ENCODE results near the gene ZFAND2A.
"Not testable (repeated sequence)": the region's sequence is repeated elsewhere in the genome, so short reads cannot be mapped to it uniquely, and the experiment has no call there.

The ZFAND2A gene, protein sequence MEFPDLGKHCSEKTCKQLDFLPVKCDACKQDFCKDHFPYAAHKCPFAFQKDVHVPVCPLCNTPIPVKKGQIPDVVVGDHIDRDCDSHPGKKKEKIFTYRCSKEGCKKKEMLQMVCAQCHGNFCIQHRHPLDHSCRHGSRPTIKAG

DNA sequence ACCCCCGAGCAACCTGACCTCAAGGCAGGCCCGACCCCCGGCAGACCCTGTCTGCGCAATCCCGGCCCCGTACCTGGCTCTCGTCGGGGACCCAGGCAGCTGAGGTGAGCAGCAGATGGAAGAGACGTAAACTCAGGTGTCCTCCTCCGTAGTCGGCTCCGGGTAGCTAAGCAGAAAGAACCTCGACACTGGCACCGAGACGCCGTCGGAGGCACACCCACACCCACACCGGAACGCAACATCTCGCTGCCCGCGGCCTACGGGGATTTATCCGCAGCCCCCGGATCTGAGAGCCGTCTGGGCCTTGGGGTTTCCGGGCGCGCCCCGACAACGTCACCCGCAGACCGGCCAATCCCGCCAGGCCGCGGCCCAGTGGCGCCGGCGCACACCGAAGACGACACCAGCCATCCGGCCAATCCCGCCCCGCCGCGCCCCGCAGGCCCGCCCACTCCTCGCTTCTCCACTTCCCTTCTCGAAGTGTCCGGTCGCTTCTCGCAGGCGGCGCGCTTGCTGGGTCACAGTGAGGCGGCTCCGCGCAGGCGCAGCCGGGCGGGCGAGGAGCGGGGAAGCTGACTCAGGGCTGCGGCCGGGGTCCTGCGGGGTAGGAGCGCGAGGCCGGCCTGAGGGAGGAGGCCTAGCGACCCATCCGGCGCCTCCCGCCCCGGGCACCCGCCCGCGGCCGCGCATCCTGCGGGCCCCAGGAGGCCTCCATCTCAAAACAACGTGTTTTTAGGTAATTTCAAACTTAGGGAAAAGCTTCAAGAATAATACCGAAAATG lies at the start of gene ZFAND2A:
Gene ZFAND2A, minus strand, starts transcription at position 306 of the 779 bp plus-strand sequence. CDS start 1,984 bp downstream, outside the sequence.
- peaks cover 32% of the 10 kb centered on the region for H3K4me1 ChIP-seq (ENCODE audit: control insufficient read depth, insufficient read depth, low read length)
- H3K9ac ChIP-seq (ENCODE audit: low read length), result peak within 1 kb of the TSS; percentile 97
- H3K36me3 ChIP-seq (ENCODE audit: control insufficient read depth, insufficient read depth, low read length), result peaks cover 4% of the 10 kb centered on the region
- peak within 1 kb of the TSS; percentile 85 for H3K4me3 ChIP-seq (ENCODE audit: low read length)
- no peaks in the 10 kb centered on the region for H3K9me3 ChIP-seq (ENCODE audit: control insufficient read depth, low read length)
- no peaks in the 10 kb centered on the region for H3K27me3 ChIP-seq (ENCODE audit: control insufficient read depth, insufficient read depth, low read length)

DNA sequence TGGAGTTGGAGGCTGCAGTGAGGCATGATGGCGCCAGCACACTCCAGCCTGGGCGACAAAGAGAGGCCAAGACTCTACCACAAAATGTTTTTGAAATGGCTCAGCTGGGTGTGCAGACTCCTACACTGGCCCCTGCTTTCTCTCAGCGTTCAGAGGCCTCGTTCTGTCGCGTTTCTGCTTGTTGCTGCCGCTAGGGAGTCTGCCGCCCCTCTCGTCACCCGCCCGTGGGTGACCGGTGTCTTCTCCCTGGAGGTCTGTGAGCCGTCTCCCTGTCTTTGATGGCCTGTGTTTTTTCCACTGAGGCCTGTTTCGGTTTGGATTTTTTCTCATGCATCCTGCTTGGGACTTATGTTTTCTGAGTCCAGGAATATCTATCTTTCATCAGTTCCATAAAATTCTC lies 49.1 kb upstream of the ZFAND2A start:
- H3K27me3 ChIP-seq (ENCODE audit: control insufficient read depth, insufficient read depth, low read length), result peaks cover 28% of the 10 kb centered on the region
- H3K36me3 ChIP-seq (ENCODE audit: control insufficient read depth, insufficient read depth, low read length), result no peaks in the 10 kb centered on the region

DNA sequence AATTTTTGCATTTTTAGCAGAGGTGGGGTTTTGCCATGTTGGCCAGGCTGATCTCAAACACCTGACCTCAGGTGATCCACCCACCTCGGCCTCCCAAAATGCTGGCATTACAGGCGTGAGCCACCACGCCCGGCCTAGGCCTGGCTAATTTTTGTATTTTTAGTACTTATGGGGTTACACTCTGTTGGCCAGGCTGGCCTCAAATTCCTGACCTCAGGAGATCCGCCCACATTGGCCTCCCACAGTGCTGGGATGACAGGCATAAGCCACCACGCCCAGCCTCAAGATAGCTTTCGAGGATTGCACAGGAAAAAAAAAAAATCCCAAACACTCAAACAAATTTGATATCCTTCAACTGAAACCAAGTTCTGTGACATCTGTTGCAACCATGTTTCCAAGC lies 45.7 kb upstream of the ZFAND2A start:
- not testable (repeated sequence) for H3K4me1 ChIP-seq (ENCODE audit: control insufficient read depth, insufficient read depth, low read length); H3K4me3 ChIP-seq (ENCODE audit: low read length); H3K36me3 ChIP-seq (ENCODE audit: control insufficient read depth, insufficient read depth, low read length); H3K9me3 ChIP-seq (ENCODE audit: control insufficient read depth, low read length); H3K9ac ChIP-seq (ENCODE audit: low read length)
- H3K27me3 ChIP-seq (ENCODE audit: control insufficient read depth, insufficient read depth, low read length), result peaks cover 24% of the 10 kb centered on the region

More for the DNA sequence above, 49.1 kb upstream of the ZFAND2A start:
- Histone ChIP-seq H3K9me3 (ENCODE audit: control insufficient read depth, low read length) (no peaks in the 10 kb centered on the region), H3K4me3 (ENCODE audit: low read length) (no peak overlapping the region), H3K4me1 (ENCODE audit: control insufficient read depth, insufficient read depth, low read length) (no peaks in the 10 kb centered on the region), H3K9ac (ENCODE audit: low read length) (no peak overlapping the region)

DNA sequence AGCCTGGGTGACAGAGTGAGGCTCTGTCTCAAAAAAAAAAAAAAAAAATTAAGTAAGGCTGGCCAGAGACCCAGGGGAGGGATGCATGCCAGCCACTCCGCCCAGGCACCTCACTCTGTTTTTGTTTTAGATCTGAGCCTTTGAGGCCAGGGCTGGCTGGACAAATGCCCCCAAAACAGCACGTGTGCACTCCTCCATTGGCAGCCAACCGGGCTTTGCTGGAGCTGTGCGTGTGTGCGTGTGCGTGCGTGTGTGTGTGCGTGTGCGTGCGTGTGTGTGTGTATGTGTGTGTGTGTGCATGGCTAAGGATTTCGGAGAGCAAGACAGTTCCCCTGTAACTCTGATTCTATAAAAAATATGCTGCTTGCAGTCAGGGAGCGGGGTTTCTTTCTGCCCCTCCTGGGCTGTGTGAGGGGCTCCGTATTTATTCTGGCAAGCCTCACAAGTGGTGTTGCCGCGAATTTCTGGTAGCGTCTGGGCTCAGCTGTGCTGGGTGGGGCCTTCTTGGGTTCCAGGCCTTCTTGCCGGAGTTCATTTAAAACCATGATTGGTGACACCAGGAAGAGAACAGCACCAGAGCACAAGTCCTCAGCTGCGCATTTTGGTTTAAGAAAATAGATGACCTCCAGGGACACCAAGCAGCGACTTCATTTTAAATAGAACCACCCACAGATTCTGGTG lies 44.6 kb upstream of the ZFAND2A start:
- Histone ChIP-seq H3K36me3 (ENCODE audit: control insufficient read depth, insufficient read depth, low read length) (no peaks in the 10 kb centered on the region), H3K9ac (ENCODE audit: low read length) (no peak overlapping the region), H3K27me3 (ENCODE audit: control insufficient read depth, insufficient read depth, low read length) (peaks cover 16% of the 10 kb centered on the region), H3K4me1 (ENCODE audit: control insufficient read depth, insufficient read depth, low read length) (no peaks in the 10 kb centered on the region), H3K9me3 (ENCODE audit: control insufficient read depth, low read length) (no peaks in the 10 kb centered on the region), H3K4me3 (ENCODE audit: low read length) (no peak overlapping the region)

DNA sequence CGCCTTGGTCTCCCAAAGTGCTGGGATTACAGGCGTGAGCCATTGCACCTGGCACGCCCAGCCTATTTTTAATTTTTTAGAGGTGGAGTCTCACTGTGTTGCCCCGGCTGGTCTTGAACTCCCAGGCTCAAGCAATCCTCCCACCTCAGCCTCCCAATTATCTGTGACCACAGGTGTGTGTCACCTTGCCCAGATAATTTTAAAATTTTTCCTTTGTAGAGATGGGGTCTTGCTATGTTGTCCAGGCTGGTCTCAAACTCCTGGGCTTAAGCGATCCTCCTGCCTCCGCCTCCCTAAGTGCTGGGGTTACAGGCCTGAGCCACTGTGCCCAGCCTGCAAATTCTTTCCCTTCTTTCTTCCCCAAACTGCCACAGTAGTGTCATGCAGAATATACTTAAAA lies 42.9 kb upstream of the ZFAND2A start:
- not testable (repeated sequence) for H3K36me3 ChIP-seq (ENCODE audit: control insufficient read depth, insufficient read depth, low read length); H3K27me3 ChIP-seq (ENCODE audit: control insufficient read depth, insufficient read depth, low read length); H3K9me3 ChIP-seq (ENCODE audit: control insufficient read depth, low read length)

DNA sequence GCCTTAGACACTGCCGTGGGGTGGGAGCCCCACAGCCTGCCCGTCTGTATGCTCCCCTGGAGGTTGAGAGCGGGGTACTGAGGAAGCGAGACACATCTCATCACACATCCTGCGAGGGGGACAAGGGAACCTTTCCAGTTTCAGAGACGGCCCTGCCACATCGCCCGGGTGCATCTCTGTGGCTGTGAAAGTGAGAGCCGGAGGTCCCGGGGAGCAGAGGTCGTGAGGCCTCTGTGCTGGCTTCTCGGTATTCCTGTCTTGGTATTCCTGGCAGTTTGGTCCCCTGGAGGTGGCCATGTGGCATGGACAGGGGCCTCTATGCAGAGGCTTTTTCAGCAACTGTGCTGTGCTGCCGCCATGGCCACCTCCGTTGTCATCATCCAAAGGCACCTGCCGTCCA lies 41.9 kb upstream of the ZFAND2A start:
- H3K36me3 ChIP-seq (ENCODE audit: control insufficient read depth, insufficient read depth, low read length), result no peaks in the 10 kb centered on the region
- H3K9ac ChIP-seq (ENCODE audit: low read length), result no peak overlapping the region
- no peaks in the 10 kb centered on the region for H3K4me1 ChIP-seq (ENCODE audit: control insufficient read depth, insufficient read depth, low read length)
- peaks cover 9% of the 10 kb centered on the region for H3K27me3 ChIP-seq (ENCODE audit: control insufficient read depth, insufficient read depth, low read length)
- no peak overlapping the region for H3K4me3 ChIP-seq (ENCODE audit: low read length)
- no peaks in the 10 kb centered on the region for H3K9me3 ChIP-seq (ENCODE audit: control insufficient read depth, low read length)

More for the DNA sequence above, 42.9 kb upstream of the ZFAND2A start:
- not testable (repeated sequence) for H3K4me1 ChIP-seq (ENCODE audit: control insufficient read depth, insufficient read depth, low read length); H3K4me3 ChIP-seq (ENCODE audit: low read length); H3K9ac ChIP-seq (ENCODE audit: low read length)

DNA sequence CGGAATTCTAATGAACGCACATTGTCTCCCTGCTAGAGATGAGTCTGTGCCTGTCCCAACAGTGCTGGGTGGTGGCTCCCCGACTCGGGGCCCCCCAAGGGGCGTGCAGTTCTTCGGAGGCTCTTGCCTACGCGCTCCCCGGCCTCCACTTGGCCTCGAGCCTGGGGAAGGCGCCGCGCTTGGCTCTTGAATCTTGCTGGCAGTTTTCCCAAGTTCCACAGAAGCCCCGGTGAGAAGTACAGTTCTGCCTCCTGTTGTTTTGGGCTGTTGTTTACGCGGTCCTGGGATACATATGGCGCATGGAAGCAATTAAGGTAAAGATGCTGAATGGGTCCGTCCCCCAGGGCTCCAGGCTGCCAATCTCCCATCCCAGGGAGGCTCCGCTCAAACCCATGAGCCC lies 40.0 kb upstream of the ZFAND2A start:
- H3K9ac ChIP-seq (ENCODE audit: low read length), result no peak overlapping the region
- H3K36me3 ChIP-seq (ENCODE audit: control insufficient read depth, insufficient read depth, low read length), result no peaks in the 10 kb centered on the region
- H3K4me1 ChIP-seq (ENCODE audit: control insufficient read depth, insufficient read depth, low read length), result no peaks in the 10 kb centered on the region
- no peaks in the 10 kb centered on the region for H3K9me3 ChIP-seq (ENCODE audit: control insufficient read depth, low read length)
- no peak overlapping the region for H3K4me3 ChIP-seq (ENCODE audit: low read length)
- H3K27me3 ChIP-seq (ENCODE audit: control insufficient read depth, insufficient read depth, low read length), result peaks cover 9% of the 10 kb centered on the region

DNA sequence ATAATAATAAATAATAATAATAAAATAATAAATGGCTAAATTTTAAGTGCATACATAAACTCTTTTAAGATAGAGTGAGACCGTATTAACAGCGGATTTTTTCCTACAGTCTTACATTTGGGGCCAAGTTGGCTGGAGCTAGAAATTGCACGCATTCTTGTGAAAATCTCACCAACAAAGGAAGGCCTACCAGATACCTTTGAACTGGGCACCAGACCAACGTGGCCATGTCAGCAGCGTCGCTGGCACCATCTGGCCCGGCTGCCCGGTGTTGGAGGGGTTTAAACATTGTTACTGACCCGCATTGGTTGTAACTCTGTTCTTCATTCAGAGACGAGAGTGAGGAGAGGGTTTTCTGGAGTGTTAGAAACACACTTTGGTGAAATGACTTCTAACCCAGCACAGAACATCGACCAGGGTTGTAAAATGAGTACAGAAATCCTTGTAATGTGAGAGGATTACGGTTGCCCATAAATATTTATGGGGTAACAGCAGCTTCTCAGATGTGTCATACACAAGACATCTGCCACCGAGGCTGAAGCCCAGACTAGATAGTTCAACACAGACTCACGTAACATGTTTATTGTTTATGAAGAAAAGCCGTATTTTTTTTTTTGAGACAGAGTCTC lies 38.1 kb upstream of the ZFAND2A start:
- no peaks in the 10 kb centered on the region for H3K4me1 ChIP-seq (ENCODE audit: control insufficient read depth, insufficient read depth, low read length)
- H3K36me3 ChIP-seq (ENCODE audit: control insufficient read depth, insufficient read depth, low read length), result no peaks in the 10 kb centered on the region
- peaks cover 19% of the 10 kb centered on the region for H3K27me3 ChIP-seq (ENCODE audit: control insufficient read depth, insufficient read depth, low read length)
- H3K9ac ChIP-seq (ENCODE audit: low read length), result no peak overlapping the region
- H3K9me3 ChIP-seq (ENCODE audit: control insufficient read depth, low read length), result no peaks in the 10 kb centered on the region
- no peak overlapping the region for H3K4me3 ChIP-seq (ENCODE audit: low read length)

DNA sequence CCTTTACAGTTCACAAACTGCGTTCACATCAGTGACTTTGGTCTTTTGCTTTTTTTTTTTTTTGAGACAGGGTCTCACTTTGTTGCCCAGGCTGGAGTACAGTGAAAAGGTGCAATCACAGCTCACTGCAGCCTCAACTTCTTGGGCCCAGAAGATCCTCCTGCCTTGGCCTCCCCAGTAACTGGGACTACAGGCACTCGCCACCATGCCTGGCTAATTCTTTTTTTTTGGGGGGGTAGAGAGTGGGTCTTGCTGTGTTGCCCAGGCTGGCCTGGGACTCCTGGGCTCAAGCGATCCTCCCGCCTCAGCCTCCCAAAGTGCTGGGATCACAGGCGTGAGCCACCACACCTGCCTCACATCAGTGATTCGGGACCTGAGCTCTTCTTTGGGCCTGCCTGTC lies 37.0 kb upstream of the ZFAND2A start:
- Histone ChIP-seq H3K9me3 (ENCODE audit: control insufficient read depth, low read length) (no peaks in the 10 kb centered on the region), H3K4me1 (ENCODE audit: control insufficient read depth, insufficient read depth, low read length) (no peaks in the 10 kb centered on the region), H3K36me3 (ENCODE audit: control insufficient read depth, insufficient read depth, low read length) (no peaks in the 10 kb centered on the region), H3K9ac (ENCODE audit: low read length) (no peak overlapping the region), H3K27me3 (ENCODE audit: control insufficient read depth, insufficient read depth, low read length) (peaks cover 22% of the 10 kb centered on the region), H3K4me3 (ENCODE audit: low read length) (no peak overlapping the region)

DNA sequence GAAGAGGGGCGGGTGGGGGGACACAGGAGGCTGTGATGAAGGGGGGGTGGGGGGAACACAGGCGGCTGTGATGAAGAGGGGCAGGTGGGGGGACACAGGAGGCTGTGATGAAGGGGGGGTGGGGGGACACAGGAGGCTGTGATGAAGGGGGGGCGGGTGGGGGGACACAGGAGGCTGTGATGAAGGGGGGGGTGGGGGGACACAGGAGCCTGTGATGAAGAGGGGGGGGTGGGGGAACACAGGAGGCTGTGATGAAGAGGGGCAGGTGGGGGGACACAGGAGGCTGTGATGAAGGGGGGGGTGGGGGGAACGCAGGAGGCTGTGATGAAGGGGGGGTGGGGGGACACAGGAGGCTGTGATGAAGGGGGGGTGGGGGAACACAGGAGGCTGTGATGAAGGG lies 36.4 kb upstream of the ZFAND2A start:
- H3K9ac ChIP-seq (ENCODE audit: low read length); H3K9me3 ChIP-seq (ENCODE audit: control insufficient read depth, low read length); H3K36me3 ChIP-seq (ENCODE audit: control insufficient read depth, insufficient read depth, low read length); H3K4me1 ChIP-seq (ENCODE audit: control insufficient read depth, insufficient read depth, low read length); H3K4me3 ChIP-seq (ENCODE audit: low read length): not testable (repeated sequence)
- H3K27me3 ChIP-seq (ENCODE audit: control insufficient read depth, insufficient read depth, low read length), result peaks cover 17% of the 10 kb centered on the region

DNA sequence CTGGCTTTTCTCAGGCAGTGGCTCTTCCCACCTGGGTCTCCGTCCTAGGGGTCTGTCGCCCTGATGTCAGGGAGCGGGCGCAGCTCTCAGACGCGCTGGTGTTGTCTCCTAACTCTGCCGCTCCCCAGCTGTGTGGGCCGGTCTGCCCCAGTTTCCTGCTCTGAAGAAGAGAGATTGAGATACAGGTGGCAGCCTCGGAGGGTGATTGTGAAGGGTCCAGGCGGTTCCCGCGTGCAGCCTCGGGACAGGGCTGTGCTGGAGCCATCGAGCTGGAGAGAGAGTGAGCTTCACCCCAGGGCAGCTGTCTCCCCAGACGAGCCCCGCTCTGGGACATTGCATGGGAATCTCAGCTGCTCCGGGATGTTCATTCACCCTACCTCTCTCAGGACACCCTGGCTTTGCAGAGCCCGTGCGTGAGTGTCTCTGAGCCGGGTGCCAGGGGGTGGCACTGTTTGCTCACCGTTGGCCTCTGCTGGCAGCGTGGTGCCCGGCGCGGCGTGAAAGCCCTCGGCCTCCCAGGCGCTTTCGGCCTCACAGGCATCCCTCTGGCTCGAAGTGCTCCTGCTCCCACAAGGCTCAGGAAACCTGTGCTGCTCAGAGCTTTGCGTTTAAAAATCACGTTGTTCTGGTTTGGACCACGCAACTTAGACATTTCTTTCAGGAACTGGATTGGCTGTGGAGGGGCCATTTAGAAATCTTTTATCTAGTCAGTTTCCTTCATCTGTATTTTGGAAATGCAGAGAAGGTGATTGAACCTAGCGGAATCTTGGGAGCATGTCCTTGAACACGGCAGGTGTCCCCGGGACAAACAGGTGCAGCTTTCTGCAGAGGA lies 33.8 kb upstream of the ZFAND2A start:
- peaks cover 14% of the 10 kb centered on the region for H3K27me3 ChIP-seq (ENCODE audit: control insufficient read depth, insufficient read depth, low read length)
- no peaks in the 10 kb centered on the region for H3K9me3 ChIP-seq (ENCODE audit: control insufficient read depth, low read length)
- no peak overlapping the region for H3K4me3 ChIP-seq (ENCODE audit: low read length)
- no peaks in the 10 kb centered on the region for H3K36me3 ChIP-seq (ENCODE audit: control insufficient read depth, insufficient read depth, low read length)
- H3K4me1 ChIP-seq (ENCODE audit: control insufficient read depth, insufficient read depth, low read length), result no peaks in the 10 kb centered on the region
- no peak overlapping the region for H3K9ac ChIP-seq (ENCODE audit: low read length)
